Fibroblast of the aortic adventitia (primary cell): ENCODE data around the gene CD83. TPM values are rescaled to one million over a fixed set of nuclear protein-coding genes. Genes with fewer than 3 reads are reported as not detected.

ENCODE experiments used
- DNase-seq: peaks from one replicate; pipeline ENCODE4 v3.0.0-alpha.2; 2010; ENCODE audit warnings: low read depth
- H3K4me3 ChIP-seq: 2 replicates; pipeline ENCODE4 v1.5.1; 2011; ENCODE audit warnings: low read depth, mild to moderate bottlenecking, control low read depth, low read length, moderate library complexity
- total RNA-seq: library from RNA; depleted of rRNA; stranded (reverse); fragments of >200 nt; gene quantifications from 2 replicates; pipeline ENCODE4 v1.2.3, GENCODE V29; 2012; ENCODE audit warnings: low replicate concordance
- TF ChIP-seq, protein P1 (sequence below): IDR thresholded peaks from 2 replicates; pipeline ENCODE4 v1.5.1; 2011; ENCODE audit warnings: mild to moderate bottlenecking, low read length, control low read depth, inconsistent platforms; ENCODE audit not compliant: insufficient read depth

CD83 gene
- total RNA-seq, 1 donor, result 1.4 TPM

DNA sequence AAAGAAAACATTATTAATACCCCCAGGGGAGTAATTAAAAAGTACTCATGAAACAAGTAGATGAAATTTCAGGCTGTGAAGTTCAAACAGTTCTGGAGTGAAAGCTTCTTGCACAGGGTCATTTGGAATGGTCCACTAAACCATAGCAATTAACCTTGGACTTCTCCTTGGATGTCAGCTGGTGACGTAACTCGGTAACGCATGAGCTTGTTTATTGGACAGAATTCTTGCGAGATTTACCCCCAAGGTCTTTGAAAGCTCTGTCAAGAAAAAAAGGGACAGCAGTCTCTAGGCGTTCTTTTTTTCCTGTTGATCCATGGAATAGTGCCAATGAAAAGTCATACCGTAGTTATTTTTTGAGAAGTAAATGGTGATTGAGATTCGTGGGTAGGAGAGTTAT is 2.2 kb downstream of the CD83 start:
- no peak for DNase-seq

DNA sequence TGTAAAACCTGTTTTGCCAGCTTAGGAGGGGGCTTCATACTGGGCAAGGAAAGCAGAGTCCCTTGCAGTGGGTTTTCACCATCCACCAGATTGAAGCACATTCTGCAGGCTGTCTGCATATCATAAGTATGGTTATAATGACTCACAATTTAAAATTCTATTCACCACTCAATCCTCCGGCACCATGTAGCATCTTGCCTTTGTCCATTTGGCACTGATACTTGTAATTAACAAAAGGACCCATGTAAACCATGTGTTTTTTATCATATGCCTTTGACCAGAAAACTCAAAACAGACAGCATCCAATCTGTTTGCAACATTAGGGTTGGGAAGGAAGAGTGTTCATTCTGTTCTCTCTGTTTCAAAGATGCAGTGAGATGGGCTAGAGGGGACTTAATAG is 3.0 kb downstream of the CD83 start:
- TF ChIP-seq, protein P1, sequence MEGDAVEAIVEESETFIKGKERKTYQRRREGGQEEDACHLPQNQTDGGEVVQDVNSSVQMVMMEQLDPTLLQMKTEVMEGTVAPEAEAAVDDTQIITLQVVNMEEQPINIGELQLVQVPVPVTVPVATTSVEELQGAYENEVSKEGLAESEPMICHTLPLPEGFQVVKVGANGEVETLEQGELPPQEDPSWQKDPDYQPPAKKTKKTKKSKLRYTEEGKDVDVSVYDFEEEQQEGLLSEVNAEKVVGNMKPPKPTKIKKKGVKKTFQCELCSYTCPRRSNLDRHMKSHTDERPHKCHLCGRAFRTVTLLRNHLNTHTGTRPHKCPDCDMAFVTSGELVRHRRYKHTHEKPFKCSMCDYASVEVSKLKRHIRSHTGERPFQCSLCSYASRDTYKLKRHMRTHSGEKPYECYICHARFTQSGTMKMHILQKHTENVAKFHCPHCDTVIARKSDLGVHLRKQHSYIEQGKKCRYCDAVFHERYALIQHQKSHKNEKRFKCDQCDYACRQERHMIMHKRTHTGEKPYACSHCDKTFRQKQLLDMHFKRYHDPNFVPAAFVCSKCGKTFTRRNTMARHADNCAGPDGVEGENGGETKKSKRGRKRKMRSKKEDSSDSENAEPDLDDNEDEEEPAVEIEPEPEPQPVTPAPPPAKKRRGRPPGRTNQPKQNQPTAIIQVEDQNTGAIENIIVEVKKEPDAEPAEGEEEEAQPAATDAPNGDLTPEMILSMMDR, result no peak
- no peak for DNase-seq
- no peak overlapping the region for H3K4me3 ChIP-seq

More for the DNA sequence above, 2.2 kb downstream of the CD83 start:
- no peak overlapping the region for H3K4me3 ChIP-seq
- TF ChIP-seq, protein P1, result no peak

DNA sequence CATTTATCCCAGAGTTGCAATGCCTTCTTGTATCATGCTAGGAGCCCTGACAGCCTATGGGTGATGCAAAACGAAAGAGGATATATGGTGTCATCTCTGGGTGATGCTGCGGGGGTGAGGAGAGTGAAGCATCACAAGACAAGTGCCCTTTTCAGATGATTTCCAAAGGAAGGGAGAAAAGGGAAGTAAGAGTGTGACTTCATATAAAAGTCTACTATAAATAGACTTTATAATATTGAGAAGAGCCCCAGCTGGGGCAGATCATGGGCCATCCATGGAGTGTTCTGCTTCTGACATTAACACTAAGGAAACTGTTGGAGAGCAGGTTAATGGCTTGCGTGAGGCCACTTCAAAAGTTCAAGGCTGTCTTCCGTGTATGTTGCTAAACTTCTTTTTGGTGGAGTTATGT is 4.4 kb downstream of the CD83 start:
- TF ChIP-seq, protein P1, result no peak
- no peak for DNase-seq

DNA sequence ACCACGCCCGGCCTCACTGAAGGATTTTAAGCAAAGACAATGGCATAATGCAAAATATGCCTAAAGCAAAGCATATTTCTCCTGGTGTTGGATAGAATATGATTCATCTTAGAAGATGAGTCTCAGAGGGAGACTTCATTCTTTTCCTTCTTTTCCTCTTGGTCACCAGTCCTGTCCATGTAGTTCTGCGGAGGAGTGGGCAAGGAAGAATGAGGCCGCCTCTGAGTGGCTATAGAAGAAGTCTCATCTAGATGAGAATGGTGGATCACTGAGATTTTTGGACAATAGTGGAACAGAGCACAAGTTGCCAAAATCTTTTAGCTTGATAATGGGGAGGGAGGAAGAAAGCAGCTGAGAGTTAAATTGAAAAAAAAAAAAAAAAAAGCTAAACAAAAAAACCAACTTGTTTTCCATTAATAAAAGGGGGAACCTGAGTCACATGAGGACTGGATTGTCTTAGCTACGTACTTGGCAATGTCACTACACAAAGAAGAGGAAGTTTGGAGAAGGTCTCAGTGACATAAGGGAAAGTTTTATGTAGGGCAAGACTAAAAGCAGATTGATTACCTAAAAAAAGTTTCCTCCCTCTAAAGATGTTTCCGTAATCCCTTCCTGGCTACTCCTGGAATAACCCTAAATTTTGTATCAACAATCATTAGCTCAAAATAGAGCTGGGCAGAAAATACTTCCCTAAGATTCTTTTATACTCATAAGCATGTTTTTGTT is 6.0 kb downstream of the CD83 start:
- no peak for DNase-seq
- H3K4me3 ChIP-seq, result no peak overlapping the region
- TF ChIP-seq, protein P1, result no peak

More for the DNA sequence above, 4.4 kb downstream of the CD83 start:
- H3K4me3 ChIP-seq, result no peak overlapping the region

DNA sequence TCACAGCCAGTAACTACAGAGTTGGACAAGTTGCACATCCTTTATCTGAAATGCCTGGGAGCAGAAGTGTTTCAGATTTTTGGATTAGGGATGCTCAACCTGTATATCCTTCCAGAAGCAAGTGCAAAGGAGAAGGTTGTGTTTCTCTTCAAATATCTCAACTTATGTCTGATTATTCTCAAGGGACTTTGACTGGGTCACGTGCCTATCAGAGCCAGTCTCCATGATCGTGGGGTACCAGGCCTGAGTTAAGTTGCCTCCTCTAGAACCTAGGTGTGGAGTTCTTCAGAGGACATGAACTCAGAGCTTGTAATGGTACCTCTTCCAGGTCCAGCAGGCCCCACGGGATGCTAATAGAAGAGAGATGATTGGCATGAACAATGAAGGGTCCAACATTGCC is 7.8 kb downstream of the CD83 start:
- H3K4me3 ChIP-seq, result no peak overlapping the region
- DNase-seq, result no peak
- TF ChIP-seq, protein P1, result no peak

DNA sequence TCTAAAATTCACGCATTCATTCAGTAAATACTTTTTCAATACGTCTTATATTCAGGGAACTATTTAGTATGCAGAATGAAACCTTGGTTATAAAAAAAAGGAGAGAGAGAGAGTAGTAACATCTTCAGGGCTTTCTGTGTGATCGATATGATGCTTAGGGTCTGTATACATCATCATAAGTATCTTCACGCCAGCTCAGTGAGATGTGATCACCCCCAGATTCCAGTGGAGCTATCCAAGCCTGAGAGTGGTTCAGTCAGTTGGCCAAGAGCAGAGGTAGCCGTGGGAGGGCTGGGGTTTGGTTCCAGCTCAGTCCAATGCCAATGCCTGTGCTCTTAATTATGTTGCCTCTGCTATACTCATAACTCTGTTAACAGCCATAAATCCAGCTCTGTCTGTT is 8.6 kb downstream of the CD83 start:
- TF ChIP-seq, protein P1, result no peak
- no peak for DNase-seq
- no peak overlapping the region for H3K4me3 ChIP-seq

DNA sequence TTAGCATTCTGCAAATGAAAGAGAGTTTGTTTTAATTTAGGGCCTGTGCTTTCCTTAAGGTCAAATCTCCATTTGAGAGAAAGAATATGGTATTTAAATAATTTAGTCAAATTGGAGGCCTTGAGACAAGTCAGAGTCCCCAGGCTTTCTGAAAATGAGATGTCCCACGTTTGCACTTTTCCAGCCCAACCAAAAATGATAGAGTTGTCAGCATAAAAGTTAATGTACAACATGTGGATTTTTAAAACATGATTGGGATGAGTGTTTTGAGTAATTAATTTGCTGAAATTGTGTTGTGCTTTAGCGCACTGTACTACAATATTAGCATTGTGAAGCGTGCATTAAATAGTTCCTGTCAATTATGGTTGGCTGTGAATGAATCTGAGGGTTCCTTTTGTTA is 10.0 kb downstream of the CD83 start:
- TF ChIP-seq, protein P1, result no peak
- H3K4me3 ChIP-seq, result no peak overlapping the region
- no peak for DNase-seq
